SK-N-SH (cell line): ENCODE results near the gene NOXA1. TPM values are rescaled to one million over a fixed set of nuclear protein-coding genes. Genes with fewer than 3 reads are reported as not detected.
"Not testable (repeated sequence)": the region's sequence is repeated elsewhere in the genome, so short reads cannot be mapped to it uniquely, and the experiment has no call there.

Experiments
- CTCF ChIA-PET: fragments of 300-600, 350-600 bp; formaldehyde crosslinking; extraction: SDS; loops from one replicate; lab custom pipeline; 2021; lab: Yijun Ruan, JAX
- POLR2A ChIA-PET: fragments of 350-600 bp; sonication (Branson Sonifier 250); formaldehyde crosslinking; extraction: SDS; loops from one replicate; lab custom pipeline; 2020; ENCODE audit warnings: antibody characterized with exemption, inconsistent platforms; lab: Yijun Ruan, JAX
- DNase-seq: peaks from one replicate; pipeline ENCODE4 v3.0.0; 2012
- H2AFZ ChIP-seq: fragments of 200-600 bp; sonication (generic); 2 replicates; pipeline ENCODE4 v1.8.1; 2016; ENCODE audit warnings: antibody characterized with exemption, mild to moderate bottlenecking, low read depth
- H3F3A ChIP-seq: fragments of 200-600 bp; sonication (generic); replicated peaks from 2 replicates; pipeline ENCODE3; 2016; ENCODE audit warnings: antibody characterized with exemption, mild to moderate bottlenecking; ENCODE audit not compliant: insufficient read depth
- H3K27ac ChIP-seq, 2 experiments: fragments of 200-500 bp in 1 of 2; fragments of 200-600 bp in 1 of 2; sonication (Bioruptor generic) in 1 of 2; sonication (generic), shearing (Covaris generic) in 1 of 2; 2 replicates each; pipeline versions ENCODE4 v1.5.1 to v1.6.1; 2014 to 2016; ENCODE audit warnings: low read depth in 2 of 2, inconsistent platforms in 1 of 2, low read length in 1 of 2, mild to moderate bottlenecking in 1 of 2, mixed read lengths in 1 of 2
- H3K27me3 ChIP-seq: fragments of 200-600 bp; sonication (generic), shearing (Covaris generic); 2 replicates; pipeline ENCODE4 v1.6.1; 2016; ENCODE audit warnings: mixed run types; ENCODE audit not compliant: insufficient read depth
- H3K36me3 ChIP-seq, 2 experiments: fragments of 200-500 bp in 1 of 2; fragments of 200-600 bp in 1 of 2; sonication (Bioruptor generic) in 1 of 2; sonication (generic) in 1 of 2; replicated peaks in 1 of 2; 2 replicates each; pipeline versions ENCODE3 to v1.5.1; 2014 to 2016; ENCODE audit warnings: low read length in 1 of 2, mild to moderate bottlenecking in 1 of 2; ENCODE audit not compliant: insufficient read depth in 2 of 2, control insufficient read depth in 1 of 2
- H3K4me1 ChIP-seq, 2 experiments: fragments of 200-500 bp in 1 of 2; fragments of 200-600 bp in 1 of 2; sonication (Bioruptor generic) in 1 of 2; sonication (generic), shearing (Covaris generic) in 1 of 2; 2 replicates each; pipeline versions ENCODE4 v1.5.1 to v1.6.1; 2014 to 2016; ENCODE audit warnings: low read depth in 1 of 2, low read length in 1 of 2, mixed run types in 1 of 2; ENCODE audit not compliant: insufficient read depth in 2 of 2, control insufficient read depth in 1 of 2
- H3K4me2 ChIP-seq: fragments of 200-600 bp; sonication (generic), shearing (Covaris generic); 2 replicates; pipeline ENCODE4 v1.6.1; 2017; ENCODE audit warnings: mixed run types
- H3K4me3 ChIP-seq, 2 experiments: fragments of 200-500 bp in 1 of 2; fragments of 200-600 bp in 1 of 2; sonication (Bioruptor generic) in 1 of 2; sonication (generic), shearing (Covaris generic) in 1 of 2; 2 replicates each; pipeline versions ENCODE4 v1.5.1 to v1.8.1; 2014 to 2016; ENCODE audit warnings: low read depth in 2 of 2, inconsistent platforms in 1 of 2, low read length in 1 of 2, mild to moderate bottlenecking in 1 of 2, mixed read lengths in 1 of 2, moderate library complexity in 1 of 2
- H3K79me2 ChIP-seq: fragments of 200-600 bp; sonication (generic); 2 replicates; pipeline ENCODE4 v1.8.1; 2017; ENCODE audit warnings: mild to moderate bottlenecking; ENCODE audit not compliant: insufficient read depth
- H3K9ac ChIP-seq: fragments of 200-600 bp; sonication (generic); 2 replicates; pipeline ENCODE4 v1.6.1; 2017; ENCODE audit warnings: mixed run types
- H3K9me2 ChIP-seq: fragments of 200-600 bp; sonication (generic); 2 replicates; pipeline ENCODE4 v1.6.1; 2017; ENCODE audit warnings: mixed run types
- H3K9me3 ChIP-seq: fragments of 200-600 bp; sonication (generic); 2 replicates; pipeline ENCODE4 v1.6.1; 2017; ENCODE audit warnings: mixed run types, mild to moderate bottlenecking, moderate library complexity
- H4K20me1 ChIP-seq: fragments of 200-600 bp; sonication (generic); 2 replicates; pipeline ENCODE4 v1.6.1; 2017; ENCODE audit warnings: mild to moderate bottlenecking, mixed run types; ENCODE audit not compliant: insufficient read depth
- FOSL2 ChIP-seq: IDR thresholded peaks from 2 replicates; pipeline ENCODE4 v1.4.0; 2012; ENCODE audit warnings: low read depth, mild to moderate bottlenecking, moderate library complexity, borderline replicate concordance
- FOXJ3 ChIP-seq: sonication (generic); formaldehyde crosslinking; IDR thresholded peaks from 2 replicates; pipeline ENCODE4 v1.5.1; 2020; ENCODE audit warnings: mild to moderate bottlenecking, missing genetic modification reagents
- MXI1 ChIP-seq: IDR thresholded peaks from 2 replicates; pipeline ENCODE4 v1.6.1; 2012; ENCODE audit warnings: mild to moderate bottlenecking, low read depth, low read length, improper control_type of control experiment
- RFX5 ChIP-seq: IDR thresholded peaks from 2 replicates; pipeline ENCODE4 v1.6.1; 2012; ENCODE audit warnings: mild to moderate bottlenecking, improper control_type of control experiment, low read length
- SMC3 ChIP-seq: IDR thresholded peaks from 2 replicates; pipeline ENCODE4 v1.6.1; 2012; ENCODE audit warnings: low read depth, low read length, improper control_type of control experiment
- WGBS: methylation state at CpG from one replicate; pipeline ENCODE4 v1.1.6; 2017; ENCODE audit warnings: low lambda C conversion rate; 5-methylcytosine and 5-hydroxymethylcytosine counted together
- polyA plus RNA-seq, 3 experiments: library from polyadenylated mRNA; depleted of rRNA; stranded (reverse); fragments of >200 nt; gene quantifications; 2 replicates each; pipeline ENCODE4 v1.2.3, GENCODE V29; 2012
- TF ChIP-seq, protein P1 (sequence below): fragments of 200-600 bp; sonication (generic); IDR thresholded peaks from 2 replicates; pipeline ENCODE4 v1.6.1; 2017; ENCODE audit warnings: antibody characterized with exemption, mild to moderate bottlenecking, moderate library complexity
- TF ChIP-seq, protein P2 (sequence below): fragments of 150-350 bp; IDR thresholded peaks from 2 replicates; pipeline ENCODE4 v1.6.1; 2017; ENCODE audit warnings: antibody characterized with exemption, low read length, low read depth, borderline replicate concordance
- TF ChIP-seq, protein P3 (sequence below): IDR thresholded peaks from 2 replicates; pipeline ENCODE4 v1.4.0; 2012; ENCODE audit warnings: low read depth, borderline replicate concordance

NOXA1 gene
- polyA plus RNA-seq, 1 of the 3 experiments (the other 2 are of a cell fraction) = 0.39 TPM

DNA sequence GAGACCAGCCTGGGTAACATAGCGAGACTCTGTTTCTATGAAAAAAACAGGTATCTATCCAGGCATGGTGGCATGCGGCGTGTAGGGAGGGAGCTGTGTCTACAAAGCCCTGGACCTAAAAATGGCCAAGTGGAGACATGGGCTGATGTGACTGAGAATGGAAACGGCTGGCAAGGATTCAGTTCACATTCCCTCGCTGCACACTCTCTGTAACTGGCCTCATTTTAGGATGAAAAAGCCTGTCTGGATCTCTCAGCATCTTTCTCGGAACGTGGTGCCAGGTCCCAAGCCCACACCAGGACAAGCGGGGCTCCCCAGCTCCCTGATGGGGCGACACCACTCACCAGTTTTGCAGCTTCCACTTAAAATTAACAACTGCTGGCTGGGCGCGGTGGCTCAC is 13.7 kb upstream of the NOXA1 start (continued):
- TF ChIP-seq, protein P1, sequence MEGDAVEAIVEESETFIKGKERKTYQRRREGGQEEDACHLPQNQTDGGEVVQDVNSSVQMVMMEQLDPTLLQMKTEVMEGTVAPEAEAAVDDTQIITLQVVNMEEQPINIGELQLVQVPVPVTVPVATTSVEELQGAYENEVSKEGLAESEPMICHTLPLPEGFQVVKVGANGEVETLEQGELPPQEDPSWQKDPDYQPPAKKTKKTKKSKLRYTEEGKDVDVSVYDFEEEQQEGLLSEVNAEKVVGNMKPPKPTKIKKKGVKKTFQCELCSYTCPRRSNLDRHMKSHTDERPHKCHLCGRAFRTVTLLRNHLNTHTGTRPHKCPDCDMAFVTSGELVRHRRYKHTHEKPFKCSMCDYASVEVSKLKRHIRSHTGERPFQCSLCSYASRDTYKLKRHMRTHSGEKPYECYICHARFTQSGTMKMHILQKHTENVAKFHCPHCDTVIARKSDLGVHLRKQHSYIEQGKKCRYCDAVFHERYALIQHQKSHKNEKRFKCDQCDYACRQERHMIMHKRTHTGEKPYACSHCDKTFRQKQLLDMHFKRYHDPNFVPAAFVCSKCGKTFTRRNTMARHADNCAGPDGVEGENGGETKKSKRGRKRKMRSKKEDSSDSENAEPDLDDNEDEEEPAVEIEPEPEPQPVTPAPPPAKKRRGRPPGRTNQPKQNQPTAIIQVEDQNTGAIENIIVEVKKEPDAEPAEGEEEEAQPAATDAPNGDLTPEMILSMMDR = no peak
- TF ChIP-seq SMC3 (no peak), RFX5 (no peak), FOSL2 (no peak), MXI1 (no peak)
- TF ChIP-seq, protein P2, sequence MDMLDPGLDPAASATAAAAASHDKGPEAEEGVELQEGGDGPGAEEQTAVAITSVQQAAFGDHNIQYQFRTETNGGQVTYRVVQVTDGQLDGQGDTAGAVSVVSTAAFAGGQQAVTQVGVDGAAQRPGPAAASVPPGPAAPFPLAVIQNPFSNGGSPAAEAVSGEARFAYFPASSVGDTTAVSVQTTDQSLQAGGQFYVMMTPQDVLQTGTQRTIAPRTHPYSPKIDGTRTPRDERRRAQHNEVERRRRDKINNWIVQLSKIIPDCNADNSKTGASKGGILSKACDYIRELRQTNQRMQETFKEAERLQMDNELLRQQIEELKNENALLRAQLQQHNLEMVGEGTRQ = no peak
- TF ChIP-seq, protein P3, sequence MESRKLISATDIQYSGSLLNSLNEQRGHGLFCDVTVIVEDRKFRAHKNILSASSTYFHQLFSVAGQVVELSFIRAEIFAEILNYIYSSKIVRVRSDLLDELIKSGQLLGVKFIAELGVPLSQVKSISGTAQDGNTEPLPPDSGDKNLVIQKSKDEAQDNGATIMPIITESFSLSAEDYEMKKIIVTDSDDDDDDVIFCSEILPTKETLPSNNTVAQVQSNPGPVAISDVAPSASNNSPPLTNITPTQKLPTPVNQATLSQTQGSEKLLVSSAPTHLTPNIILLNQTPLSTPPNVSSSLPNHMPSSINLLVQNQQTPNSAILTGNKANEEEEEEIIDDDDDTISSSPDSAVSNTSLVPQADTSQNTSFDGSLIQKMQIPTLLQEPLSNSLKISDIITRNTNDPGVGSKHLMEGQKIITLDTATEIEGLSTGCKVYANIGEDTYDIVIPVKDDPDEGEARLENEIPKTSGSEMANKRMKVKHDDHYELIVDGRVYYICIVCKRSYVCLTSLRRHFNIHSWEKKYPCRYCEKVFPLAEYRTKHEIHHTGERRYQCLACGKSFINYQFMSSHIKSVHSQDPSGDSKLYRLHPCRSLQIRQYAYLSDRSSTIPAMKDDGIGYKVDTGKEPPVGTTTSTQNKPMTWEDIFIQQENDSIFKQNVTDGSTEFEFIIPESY = no peak

DNA sequence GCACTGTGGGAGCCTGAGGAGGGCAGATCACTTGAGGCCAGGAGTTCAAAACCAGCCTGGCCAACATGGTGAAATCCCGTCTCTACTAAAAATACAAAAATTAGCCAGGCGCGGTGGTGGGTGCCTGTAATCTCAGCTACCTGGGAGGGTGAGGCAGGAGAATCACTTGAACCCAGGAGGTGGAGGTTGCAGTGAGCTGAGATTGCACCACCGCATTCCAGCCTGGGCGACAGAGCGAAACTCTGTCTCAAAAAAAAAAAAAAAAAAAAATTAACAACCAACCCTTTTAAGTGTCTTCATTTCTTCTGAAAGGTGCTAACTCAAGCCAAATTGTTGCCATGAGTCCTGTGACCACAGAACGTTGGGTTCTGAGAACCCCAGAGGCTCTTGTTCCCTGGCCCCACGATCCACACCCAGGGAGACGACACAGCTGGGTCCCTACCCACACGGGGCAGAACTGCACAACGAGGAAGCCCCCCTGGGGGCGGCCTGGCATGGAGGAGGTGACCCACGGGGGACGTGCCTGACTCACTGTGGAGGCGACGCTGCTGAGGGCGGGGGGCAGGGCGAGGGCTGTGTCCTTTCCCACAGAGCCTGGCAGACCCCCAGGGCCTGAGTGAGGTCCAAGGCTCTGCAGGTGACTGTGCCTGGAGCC is 12.8 kb upstream of the NOXA1 start:
- CTCF ChIA-PET = interaction anchor here (0.9 to 2.2 kb wide), 5 partner anchors 13 to 124 kb away, joined by 3 to 13 read pairs (median 4); partner anchors contain the start of genes EXD3, NOXA1 and NRARP
- not testable (repeated sequence) for H3K9me2 ChIP-seq, H3K9me3 ChIP-seq, DNase-seq, H3K27ac ChIP-seq, H3K9ac ChIP-seq, H2AFZ ChIP-seq, H3K27me3 ChIP-seq, H3K36me3 ChIP-seq, H3K4me2 ChIP-seq, H3K4me3 ChIP-seq, H4K20me1 ChIP-seq
- Histone ChIP-seq H3F3A (peaks cover 15% of the 10 kb centered on the region), H3K4me1 (peaks cover 7 to 22% of the 10 kb centered on the region in 2 experiments; a peak in 3 of 4 replicates), H3K79me2 (peaks cover 15% of the 10 kb centered on the region; the same call in 1 of the 2 replicates)
- POLR2A ChIA-PET = interaction anchor here (1.2 kb wide), 1 partner anchor 12 kb away, joined by 3 read pairs; no protein-coding TSS in a partner anchor
- WGBS = 92% methylated on average over 16 of the region's 18 CpGs

DNA sequence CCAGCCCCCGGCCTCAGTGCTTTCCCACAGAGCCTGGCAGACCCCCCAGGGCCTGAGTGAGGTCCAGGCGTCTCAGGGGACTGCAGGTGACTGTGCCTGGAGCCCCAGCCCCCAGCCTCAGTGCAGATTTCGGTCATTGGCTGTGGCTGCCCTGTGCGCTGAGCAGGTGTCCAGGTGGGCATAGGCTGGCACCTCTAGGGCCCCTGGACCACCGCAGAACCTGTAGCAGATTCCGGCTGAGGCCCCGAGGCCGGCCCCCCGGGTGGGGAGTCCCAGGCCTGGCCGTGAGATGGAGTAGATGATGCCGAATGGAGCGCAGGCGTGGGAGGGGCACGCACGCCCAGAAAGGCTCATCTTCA is 12.3 kb upstream of the NOXA1 start:
- Histone ChIP-seq H3K79me2 (peaks cover 15% of the 10 kb centered on the region; the same call in 1 of the 2 replicates), H3K9ac (no peak overlapping the region), H3F3A (peaks cover 15% of the 10 kb centered on the region), H3K4me2 (peak overlapping the region; percentile 57; the same call in 1 of the 2 replicates), H3K4me3 (no peak overlapping the region), H3K9me2 (no peaks in the 10 kb centered on the region), H2AFZ (no peak overlapping the region), H3K27me3 (no peaks in the 10 kb centered on the region), H3K9me3 (no peaks in the 10 kb centered on the region), H4K20me1 (0 out of 2 replicates have a peak, but pooled peaks cover 4% of the 10 kb centered on the region), H3K4me1 (peaks cover 7 to 19% of the 10 kb centered on the region in 2 experiments; a peak in 3 of 4 replicates), H3K36me3 (no peaks in the 10 kb centered on the region), H3K27ac (no peak overlapping the region)
- DNase-seq = no peak
- 96% methylated on average over 5 of the region's 15 CpGs for WGBS
- POLR2A ChIA-PET = interaction anchor here (1.2 kb wide), 1 partner anchor 11 kb away, joined by 3 read pairs; no protein-coding TSS in a partner anchor
- CTCF ChIA-PET = interaction anchor here (0.9 to 1.8 kb wide), 2 partner anchors 35 to 124 kb away, joined by 3 to 4 read pairs; no protein-coding TSS in a partner anchor
- TF ChIP-seq FOXJ3 = no peak
- TF ChIP-seq, all 33 proteins: peak for 0
